ENCODE results near the gene CCDC7.
A peak's percentile ranks its signal among the peaks of the same experiment; 100 is the strongest.
"Not testable (repeated sequence)": the region's sequence is repeated elsewhere in the genome, so short reads cannot be mapped to it uniquely, and the experiment has no call there.

The CCDC7 gene

DNA sequence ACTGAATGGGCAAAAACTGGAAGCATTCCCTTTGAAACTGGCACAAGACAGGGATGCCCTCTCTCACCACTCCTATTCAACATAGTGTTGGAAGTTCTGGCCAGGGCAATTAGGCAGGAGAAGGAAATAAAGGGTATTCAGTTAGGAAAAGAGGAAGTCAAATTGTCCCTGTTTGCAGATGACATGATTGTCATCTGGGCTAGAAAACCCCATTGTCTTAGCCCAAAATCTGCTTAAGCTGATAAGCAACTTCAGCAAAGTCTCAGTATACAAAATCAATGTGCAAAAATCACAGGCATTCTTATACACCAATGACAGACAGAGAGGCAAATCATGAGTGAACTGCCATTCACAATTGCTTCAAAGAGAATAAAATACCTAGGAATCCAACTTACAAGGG, 116.8 kb downstream of the CCDC7 start:
- not testable (repeated sequence) for DNase-seq (ENCODE audit: low read depth in 2 of 2)

DNA sequence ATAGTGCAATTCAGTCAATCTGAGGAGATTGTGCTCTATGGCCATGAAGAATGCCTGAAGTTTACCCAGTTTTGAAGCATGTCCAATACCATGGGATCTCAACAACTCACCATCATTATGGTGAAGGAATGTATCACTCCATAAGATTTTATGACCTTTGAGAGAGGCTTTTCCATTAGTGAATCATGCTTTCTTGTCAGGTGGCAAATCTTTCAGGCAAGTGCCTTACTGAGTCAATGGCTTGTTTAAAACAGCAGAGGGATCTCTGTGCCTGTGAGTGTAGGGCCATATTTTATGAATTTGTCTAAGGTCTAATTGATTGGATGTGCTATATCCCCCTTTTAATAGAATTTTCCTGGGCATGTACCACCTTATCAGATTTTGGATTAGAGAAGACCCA, 131.5 kb downstream of the CCDC7 start:
- no peak for DNase-seq (ENCODE audit: low read depth in 2 of 2)

DNA sequence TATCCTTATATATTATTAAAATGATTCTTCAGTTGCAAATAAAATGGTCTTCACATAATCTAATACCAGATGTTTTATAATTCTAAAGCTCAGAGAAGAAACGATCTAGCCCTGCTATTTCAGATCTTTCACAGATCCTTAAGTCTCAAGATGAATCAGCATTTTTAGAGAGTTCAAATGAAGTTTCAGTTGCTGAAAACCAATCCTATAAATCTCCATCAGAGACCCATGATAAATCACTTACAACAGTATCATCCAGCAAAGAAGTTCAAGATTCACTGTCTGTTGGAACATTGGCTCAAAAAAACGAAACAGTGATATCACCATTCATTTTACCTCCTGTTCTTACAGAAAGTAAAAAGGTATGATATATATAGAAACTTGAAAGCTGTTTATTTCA, 137.0 kb downstream of the CCDC7 start:
- no peak for DNase-seq (ENCODE audit: low read depth in 2 of 2)

DNA sequence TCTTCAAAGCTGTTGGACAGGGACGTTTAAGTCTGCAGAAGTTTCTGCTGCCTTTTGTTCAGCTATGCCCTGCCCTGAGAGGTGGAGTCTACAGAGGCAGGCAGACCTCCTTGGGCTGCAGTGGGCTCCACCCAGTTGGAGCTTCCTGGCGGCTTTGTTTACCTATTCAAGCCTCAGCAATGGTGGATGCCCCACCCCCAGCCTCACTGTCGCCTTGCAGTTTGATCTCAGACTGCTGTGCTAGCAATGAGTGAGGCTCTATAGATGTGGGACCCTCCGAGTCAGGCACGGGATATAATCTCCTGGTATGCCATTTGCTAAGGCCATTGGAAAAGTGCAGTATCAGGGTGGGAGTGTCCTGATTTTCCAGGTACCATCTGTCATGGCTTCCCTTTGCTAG, 152.1 kb downstream of the CCDC7 start:
- not testable (repeated sequence) for DNase-seq (ENCODE audit: low read depth in 2 of 2)

DNA sequence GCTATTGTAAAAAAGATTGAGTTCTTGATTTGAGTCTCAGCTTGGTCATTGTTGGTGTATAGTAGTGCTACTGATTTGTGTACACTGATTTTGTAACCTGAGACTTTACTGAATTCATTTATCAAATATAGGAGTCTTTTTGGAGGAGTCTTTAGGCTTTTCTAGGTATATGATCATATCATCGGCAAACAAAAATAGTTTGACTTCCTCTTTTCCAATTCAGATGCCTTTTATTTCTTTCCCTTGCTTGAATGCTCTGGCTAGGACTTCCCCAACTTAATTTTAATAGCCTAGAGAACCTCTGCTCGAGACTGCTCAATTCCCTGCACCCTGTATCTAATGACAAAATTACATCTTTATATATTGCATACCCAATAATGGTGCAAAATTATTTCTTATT, 154.4 kb downstream of the CCDC7 start:
- no peak for DNase-seq (ENCODE audit: low read depth in 2 of 2)

DNA sequence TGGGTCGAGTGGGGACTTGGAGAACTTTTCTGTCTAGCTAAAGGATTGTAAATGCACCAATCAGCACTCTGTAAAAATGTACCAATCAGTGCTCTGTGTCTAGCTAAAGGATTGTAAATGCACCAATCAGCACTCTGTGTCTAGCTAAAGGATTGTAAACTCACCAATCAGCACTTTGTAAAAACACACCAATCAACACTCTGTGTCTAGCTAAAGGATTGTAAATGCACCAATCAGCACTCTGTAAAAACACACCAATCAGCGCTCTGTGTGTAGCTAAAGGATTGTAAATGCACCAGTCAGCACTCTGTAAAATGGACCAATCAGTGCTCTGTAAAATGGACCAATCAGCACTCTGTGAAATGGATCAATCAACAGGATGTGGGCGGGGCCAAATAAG, 155.6 kb downstream of the CCDC7 start:
- DNase-seq (ENCODE audit: low read depth in 2 of 2) = not testable (repeated sequence)

DNA sequence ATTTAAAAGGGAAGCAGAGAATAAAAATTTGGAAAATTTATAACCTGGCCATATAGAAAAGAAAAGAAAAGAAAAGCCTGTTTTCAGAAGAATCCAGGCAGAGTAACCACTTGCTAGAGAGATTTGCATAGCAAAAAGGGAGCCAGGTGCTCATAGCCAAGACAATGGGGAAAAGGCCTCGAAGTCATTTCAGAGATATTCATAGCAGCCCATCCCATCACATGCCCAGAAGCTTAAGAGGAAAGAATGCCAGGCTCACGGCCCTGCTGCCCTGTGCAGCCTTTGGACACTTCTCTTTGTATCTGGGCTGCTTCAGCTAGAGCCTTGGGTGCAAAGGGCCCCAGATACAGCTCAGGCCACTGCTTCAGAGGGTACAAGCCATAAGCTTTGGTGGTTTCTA, 159.8 kb downstream of the CCDC7 start:
- no peak for DNase-seq (ENCODE audit: low read depth in 2 of 2)

DNA sequence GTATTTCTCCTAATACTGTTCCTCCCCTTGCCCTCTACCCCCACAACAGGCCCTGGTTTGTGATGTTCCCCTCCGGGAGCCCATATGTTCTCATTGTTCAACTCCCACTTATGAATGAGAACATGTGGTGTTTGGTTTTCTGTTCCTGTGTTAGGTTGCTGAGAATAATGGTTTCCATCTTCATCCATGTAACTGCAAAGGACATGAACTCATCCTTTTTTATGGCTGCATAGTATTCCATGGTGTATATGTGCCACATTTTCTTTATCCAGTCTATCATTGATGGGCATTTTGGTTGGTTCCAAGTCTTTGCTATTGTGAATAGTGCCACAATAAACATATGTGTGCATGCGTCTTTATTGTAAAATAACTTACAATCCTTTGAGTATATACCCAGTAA, 164.6 kb downstream of the CCDC7 start:
- not testable (repeated sequence) for DNase-seq (ENCODE audit: low read depth in 2 of 2)

DNA sequence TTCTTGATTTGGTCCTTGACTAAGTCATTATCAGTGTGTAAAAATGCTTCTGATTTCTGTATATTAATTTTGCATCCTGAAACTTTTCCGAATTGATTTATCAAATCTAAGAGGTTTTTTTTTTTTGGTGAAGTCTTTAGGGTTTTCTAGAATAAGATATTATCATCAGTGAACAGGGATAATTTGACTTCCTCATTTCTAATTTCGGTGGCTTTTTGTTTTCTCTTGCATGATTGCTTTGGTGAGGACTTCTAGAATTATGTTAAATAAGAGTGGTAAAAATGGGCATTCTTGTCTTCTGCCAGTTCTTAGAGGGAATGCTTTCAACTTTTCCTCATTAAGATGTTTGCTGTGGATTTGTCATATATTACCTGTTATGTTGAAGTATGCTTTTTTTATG, 170.5 kb downstream of the CCDC7 start:
- DNase-seq (ENCODE audit: low read depth in 2 of 2) = no peak

DNA sequence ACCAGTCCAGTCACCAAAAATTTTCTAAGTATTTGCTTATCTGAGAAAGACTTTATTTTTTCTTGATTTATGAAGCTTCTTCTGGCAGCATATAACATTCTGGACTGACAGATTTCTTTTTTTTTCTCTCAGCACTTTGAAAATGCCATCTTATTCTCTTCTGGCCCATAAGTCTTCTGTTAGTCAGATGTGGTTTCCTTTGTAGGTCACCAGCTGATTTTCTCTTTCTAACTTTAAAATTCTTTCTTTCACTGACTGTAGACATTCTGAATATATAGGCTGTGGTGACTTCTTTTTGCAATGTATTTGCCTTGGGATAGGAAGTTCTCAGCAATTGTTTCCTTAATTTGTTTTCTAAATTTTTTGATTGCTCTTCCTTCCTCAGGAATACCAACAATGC, 172.5 kb downstream of the CCDC7 start:
- no peak for DNase-seq (ENCODE audit: low read depth in 2 of 2)

DNA sequence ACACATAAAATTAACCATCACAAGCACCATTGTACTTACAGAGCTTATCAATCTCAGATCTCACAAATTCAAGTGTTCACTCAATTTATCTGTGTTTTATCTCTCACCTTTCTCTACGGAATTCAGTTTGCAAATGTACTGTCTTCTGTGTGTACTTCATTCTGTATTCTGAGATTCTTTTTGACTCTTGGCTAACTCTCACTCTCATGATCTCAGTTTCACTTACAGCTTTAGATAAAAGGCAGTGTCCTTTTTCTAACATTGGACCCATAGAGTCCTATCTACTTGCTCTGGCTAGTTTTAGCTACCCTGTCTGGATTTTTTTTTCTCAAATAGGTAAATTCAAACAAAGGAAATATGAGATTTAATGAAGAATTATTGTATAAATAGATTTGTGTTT, 176.0 kb downstream of the CCDC7 start:
- no peak for DNase-seq (ENCODE audit: low read depth in 2 of 2)

DNA sequence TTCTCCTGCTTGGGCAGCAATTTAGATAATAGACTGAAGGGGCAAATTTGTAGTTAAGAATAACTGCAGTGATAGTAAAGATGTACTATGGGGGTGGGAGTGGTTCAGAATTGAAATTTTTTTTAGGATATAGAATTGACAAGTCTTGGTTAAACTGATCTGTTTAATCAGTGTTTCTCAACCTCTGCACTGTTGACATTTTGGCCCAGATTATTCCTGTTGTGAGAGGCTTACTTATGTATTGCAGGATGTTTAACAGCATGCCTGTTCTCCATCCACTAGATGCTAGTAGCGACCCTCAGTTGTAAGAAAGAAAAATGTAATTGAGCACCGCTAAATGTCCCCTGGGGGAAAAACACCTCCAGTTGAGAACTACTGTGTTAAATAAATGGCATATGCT, 176.5 kb downstream of the CCDC7 start:
- DNase-seq (ENCODE audit: low read depth in 2 of 2) = no peak

DNA sequence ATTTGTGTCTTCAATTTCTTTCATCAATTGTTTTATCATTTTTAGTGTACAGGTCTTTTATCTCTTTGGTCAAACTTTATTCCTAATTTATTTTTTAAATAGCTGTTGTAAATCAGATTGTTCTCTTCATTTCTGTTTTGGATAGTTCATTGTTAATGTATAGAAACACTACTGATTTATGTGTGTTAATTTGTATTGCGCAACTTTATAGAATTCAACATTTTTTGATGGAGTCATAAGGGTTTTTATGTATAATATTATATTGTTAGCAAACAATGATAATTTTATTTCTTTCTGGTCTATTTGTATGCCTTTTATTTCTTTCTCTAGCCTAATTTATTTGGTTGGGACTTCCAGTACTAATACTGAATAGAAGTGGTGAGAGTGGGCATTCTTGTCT, 181.2 kb downstream of the CCDC7 start:
- DNase-seq (ENCODE audit: low read depth in 2 of 2) = no peak

DNA sequence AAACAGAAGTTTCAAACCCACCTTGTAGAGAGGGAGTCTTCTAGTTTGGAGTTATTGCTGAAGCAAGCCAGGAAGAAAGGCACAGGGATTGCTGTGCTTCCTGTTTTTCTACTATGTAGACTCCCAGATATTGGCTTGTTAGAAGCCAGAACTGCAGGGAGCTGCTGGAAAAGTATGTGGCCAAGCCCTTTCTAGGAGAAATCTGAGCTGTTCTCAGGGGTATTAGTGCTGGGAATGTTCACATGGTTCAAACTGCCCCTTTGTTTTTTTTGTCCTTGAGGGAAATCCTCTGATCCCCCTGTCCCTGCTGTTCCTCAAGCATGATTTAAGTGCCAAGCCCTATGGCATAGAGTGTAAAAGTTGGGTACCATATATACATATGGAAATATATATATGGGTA, 184.0 kb downstream of the CCDC7 start:
- no peak for DNase-seq (ENCODE audit: low read depth in 2 of 2)

DNA sequence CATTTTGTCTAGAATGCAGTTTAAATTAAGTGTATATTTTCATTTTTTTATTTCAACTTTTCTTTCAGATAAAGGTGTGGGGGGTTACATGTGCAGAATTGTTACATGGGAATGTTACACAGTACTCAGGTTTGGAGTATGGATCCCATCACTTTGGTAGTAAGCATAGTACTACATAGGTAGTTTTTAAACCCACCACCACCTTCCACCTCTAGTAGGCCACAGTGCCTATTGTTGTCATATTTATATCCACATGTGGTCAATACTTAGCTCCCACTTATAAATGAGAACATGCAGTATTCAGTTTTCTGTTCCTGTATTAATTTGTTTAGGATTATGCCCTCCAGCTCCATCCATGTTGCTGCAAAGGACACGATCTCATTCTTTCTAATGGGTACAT, 200.6 kb downstream of the CCDC7 start:
- no peak for DNase-seq (ENCODE audit: low read depth in 2 of 2)

DNA sequence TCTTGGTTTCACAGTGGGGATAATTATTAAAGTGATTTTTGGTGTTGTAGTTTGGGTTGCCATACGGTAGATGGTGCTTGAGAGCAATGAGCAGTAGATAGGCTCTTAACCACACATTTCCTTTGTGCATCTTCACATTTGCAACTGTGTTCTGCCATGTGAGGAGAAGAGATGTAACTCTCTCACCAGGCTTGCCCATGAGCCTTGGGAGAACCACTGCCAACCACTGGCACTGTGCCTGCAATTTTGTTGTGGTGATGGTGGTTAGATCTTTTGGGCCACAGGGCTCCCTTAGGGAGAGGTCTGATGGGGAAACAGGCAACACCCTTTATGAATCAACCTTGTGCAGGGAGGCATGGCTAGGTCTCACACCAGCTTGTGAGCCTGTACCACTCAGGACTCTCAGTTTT, 204.3 kb downstream of the CCDC7 start:
- no peak for DNase-seq (ENCODE audit: low read depth in 2 of 2)

DNA sequence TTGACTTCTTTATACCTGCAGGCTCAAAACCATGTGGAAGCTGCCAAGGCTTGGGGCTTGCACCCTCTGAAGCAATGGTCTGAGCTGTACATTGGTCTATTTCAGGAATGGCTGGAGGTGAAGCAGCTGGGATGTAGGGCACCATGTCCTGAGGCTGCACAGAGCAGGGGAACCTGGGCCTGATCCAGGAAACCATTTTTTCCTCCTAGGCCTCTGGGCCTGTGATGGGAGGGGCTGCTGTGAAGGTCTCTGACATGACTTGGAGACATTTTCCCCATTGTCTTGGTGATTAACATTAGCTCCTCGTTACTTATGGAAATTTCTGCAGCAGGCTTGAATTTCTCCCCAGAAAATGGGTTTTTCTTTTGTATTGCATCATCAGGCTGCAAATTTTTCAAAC, 211.5 kb downstream of the CCDC7 start:
- DNase-seq (ENCODE audit: low read depth in 2 of 2) = not testable (repeated sequence)

DNA sequence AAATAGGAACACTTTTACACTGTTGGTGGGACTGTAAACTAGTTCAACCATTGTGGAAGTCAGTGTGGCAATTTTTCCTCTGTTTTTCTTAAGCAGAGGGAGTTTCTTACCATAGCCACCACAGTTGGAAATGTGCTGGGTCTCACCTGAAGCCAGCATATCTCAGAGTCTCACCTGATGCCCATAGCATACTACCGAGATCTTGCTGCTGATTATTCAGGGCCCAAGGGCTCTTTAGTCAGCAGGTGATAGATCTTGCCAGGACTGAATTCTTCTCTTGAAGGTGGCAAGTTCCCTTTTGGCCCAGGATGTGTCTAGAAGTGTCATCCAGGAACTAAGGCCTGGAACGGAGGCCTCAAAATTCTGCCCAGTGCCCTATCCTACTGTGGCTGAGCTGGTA, 215.4 kb downstream of the CCDC7 start:
- no peak for DNase-seq (ENCODE audit: low read depth in 2 of 2)

DNA sequence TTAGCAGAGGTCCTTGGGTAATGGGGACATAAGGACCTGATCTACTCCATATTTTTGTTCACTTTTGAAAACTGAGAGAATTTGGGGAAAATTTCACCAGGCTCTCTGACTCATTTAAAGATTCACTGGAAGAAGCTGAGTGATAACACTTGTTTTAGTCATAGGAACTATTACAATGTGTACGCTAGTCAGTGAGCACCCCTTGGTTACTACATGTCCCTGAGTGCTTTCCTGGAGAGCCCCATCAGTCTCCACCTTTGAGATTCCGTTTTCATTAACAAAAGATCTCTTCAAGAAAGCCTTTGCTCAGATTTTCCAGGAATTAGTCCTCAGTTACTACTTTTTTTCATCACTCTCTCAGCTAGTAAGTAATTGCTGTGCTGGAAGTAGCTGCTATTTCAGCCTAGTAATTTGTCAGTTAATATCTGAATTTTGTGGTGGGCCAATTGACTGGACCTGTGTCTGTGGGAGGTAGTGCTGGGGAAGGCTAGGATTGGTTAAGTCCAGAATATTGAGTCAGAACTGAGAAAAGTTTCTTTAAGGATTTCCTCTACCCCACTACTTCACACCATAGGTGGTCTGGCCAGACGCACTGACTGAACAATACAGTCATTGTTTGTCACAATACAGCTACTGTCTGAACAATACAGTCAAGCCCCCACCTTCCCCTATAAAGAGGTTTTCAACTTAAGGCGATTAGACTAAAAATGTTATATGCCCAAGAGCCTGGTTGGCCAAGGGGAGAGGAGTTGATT, 235.0 kb downstream of the CCDC7 start:
- DNase-seq (ENCODE audit: low read depth in 2 of 2) = no peak

DNA sequence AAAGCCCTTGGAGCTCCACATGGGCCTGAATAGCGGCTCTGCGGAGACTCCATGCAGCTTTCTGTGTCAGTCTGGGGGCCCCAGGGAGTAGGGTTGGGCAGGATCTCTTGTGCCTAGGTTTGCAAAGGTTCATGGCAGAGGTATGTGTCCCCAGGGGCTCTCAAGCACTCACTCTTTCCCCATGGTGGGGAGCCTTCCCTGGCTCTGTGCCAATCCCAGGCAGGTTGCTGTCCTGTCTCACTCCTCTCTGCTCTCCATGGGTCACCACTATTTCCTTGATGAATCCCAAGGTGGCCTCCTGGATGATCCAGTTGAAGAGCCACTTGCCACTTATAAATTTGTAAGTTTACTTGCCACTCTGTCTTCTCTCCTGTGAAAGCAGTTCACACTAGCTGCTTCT, 238.4 kb downstream of the CCDC7 start:
- DNase-seq (ENCODE audit: low read depth in 2 of 2) = no peak

DNA sequence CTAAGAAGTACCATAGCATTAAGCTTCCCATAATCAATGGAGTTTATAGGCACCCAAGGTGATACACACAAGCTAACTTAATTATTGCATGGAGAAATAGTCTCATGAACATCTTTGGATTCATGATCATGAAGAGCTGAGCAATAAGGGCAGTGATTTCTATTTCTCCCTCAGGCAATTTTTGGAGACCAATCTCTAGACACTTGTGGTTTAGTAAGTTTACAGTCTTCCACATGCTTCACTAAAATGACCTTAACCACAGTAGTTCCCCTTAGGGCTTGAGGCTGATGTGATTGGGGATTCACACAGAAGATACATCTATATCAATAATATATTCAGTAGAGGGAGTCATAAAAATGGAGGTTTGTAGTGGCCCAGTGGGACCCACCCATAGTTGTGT, 241.2 kb downstream of the CCDC7 start:
- no peak for DNase-seq (ENCODE audit: low read depth in 2 of 2)

DNA sequence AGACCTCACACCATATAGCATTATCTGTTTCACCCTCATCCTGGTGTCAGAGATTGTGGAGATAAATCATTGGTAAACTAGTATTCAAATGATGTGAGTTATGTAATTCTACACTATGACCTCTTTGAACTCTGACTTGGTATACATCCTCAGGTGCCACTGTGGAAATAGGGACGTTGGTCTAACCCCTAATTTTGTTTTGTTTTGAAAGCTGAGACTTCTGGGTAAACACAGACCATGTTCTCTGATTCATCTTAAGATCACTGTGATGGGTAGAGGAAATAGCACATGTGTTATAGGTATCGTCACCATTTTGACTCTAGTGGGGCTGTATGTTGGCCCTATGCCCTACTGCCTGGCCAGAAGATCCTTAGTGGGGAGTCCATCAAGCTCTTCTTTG, 241.6 kb downstream of the CCDC7 start:
- DNase-seq (ENCODE audit: low read depth in 2 of 2) = no peak

DNA sequence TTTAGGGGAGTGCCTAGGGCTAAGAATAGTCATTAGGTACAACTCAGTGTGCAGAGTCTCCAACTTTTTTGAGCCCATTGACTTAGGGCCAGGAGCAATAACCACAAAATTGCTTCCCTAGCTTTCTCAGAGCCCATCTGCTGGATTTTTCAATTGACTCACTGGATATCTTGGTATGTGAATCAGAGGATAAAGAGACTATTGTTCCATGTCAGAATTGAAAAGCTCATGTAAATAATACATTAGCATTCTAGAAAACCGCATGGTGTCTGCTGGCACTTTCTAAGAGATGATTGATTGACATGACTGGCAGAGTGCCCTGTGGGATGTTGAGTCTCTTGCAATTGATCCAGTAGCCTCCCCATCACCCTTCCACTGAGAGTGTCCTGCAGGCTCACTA, 246.2 kb downstream of the CCDC7 start:
- peak; percentile 56 to 58 for DNase-seq (ENCODE audit: low read depth in 2 of 2)

DNA sequence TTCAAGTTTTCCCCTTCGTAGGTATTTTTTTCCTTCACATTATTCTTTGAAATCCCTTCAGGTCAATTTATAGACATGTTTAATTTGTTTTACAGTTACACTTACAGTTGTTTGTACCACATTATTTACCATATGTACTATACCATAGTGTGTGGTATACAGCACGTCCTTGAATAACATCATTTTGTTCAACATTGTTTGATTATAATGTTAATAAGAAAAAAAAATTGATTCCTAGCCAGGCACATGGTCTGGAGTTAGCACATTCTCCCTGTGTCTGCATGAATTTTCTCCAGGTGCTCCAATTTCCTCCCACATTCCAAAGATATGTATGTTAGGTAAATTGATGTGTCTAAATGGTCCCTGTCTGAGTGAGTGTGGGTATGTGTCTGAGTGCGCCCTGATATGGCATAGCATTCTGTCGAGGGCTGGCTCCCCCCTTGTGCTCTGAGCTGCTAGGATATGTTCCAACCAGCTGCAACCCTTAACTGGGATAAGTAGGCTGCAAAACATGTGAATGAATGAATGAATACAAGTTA, 247.6 kb downstream of the CCDC7 start:
- no peak for DNase-seq (ENCODE audit: low read depth in 2 of 2)

Data from fibroblast of skin of left biceps (primary cell).